ENCODE results near the gene FKBP10. TPM values are rescaled to one million over a fixed set of nuclear protein-coding genes. Genes with fewer than 3 reads are reported as not detected.

Gene FKBP10
- polyA plus RNA-seq, 1 of the 3 experiments (the other 2 are of a cell fraction) = 360 TPM

GRCh38 chr17:41822216-41823140 lies 9.7 kb downstream of the FKBP10 start:
- POLR2A ChIA-PET = interaction anchor here (0.5 kb wide), 1 partner anchor 17 kb away, joined by 3 read pairs; no protein-coding TSS in a partner anchor
- CTCF ChIA-PET = interaction anchor here (0.8 to 1.0 kb wide), 2 partner anchors 11 to 137 kb away, joined by 3 to 4 read pairs; no protein-coding TSS in a partner anchor
- 95% methylated on average over 10 of the region's 12 CpGs for WGBS (ENCODE audit: low lambda C conversion rate)

More at GRCh38 chr17:41822216-41823140, 9.7 kb downstream of the FKBP10 start:
- Histone ChIP-seq H3K27ac (ENCODE audit: low read depth in 2 of 2, low read length in 1 of 2) (no peak overlapping the region; a peak in 1 of 4 replicates), H3K27me3 (ENCODE audit: insufficient read depth) (no peaks in the 10 kb centered on the region), H3K9me3 (no peaks in the 10 kb centered on the region), H3K4me1 (ENCODE audit: control insufficient read depth in 1 of 2, insufficient read depth in 2 of 2, low read depth in 1 of 2, low read length in 1 of 2) (no peaks in the 10 kb centered on the region), H3F3A (replicated peaks; ENCODE audit: insufficient read depth) (peaks cover 9% of the 10 kb centered on the region), H3K4me2 (no peak overlapping the region), H3K9me2 (no peaks in the 10 kb centered on the region), H3K36me3 (replicated peaks in 1 of 2; ENCODE audit: control insufficient read depth in 1 of 2, insufficient read depth in 2 of 2, low read length in 1 of 2) (peaks cover 3 to 33% of the 10 kb centered on the region in 2 experiments), H2AFZ (ENCODE audit: low read depth) (no peak overlapping the region), H3K4me3 (ENCODE audit: low read depth in 2 of 2, low read length in 1 of 2) (no peak overlapping the region), H3K79me2 (ENCODE audit: insufficient read depth) (no peaks in the 10 kb centered on the region), H3K9ac (no peak overlapping the region), H4K20me1 (ENCODE audit: insufficient read depth) (0 out of 2 replicates have a peak, but pooled peaks cover 3% of the 10 kb centered on the region)
- TF ChIP-seq EZH2phosphoT487 (IDR thresholded peaks at IDR 0.05; ENCODE audit: borderline replicate concordance, low read depth) = no peak
- TF ChIP-seq REST (IDR thresholded peaks at IDR 0.05; ENCODE audit: low read depth, low read length) = no peak
- no peak for TF ChIP-seq RCOR1 (IDR thresholded peaks at IDR 0.05; ENCODE audit: low read length)
- no peak for TF ChIP-seq RFX5 (IDR thresholded peaks at IDR 0.05; ENCODE audit: low read length)
- no peak for TF ChIP-seq GATA2 (CRISPR knock-in tag; IDR thresholded peaks at IDR 0.05)
- TF ChIP-seq RXRA (IDR thresholded peaks at IDR 0.05; ENCODE audit: borderline replicate concordance, low read depth) = no peak
- TF ChIP-seq FOSL2 (IDR thresholded peaks at IDR 0.05; ENCODE audit: borderline replicate concordance, low read depth) = no peak
- no peak for TF ChIP-seq POLR2AphosphoS5 (IDR thresholded peaks at IDR 0.05; ENCODE audit: low read depth, low read length)
- TF ChIP-seq ZBTB33 (IDR thresholded peaks at IDR 0.05; ENCODE audit: borderline replicate concordance, low read depth) = no peak
- no peak for TF ChIP-seq ELF1 (IDR thresholded peaks at IDR 0.05)
- TF ChIP-seq RAD21 (IDR thresholded peaks at IDR 0.05; ENCODE audit: low read length) = no peak
- no peak for TF ChIP-seq TAF1 (IDR thresholded peaks at IDR 0.05; ENCODE audit: borderline replicate concordance, low read depth, low read length)
- TF ChIP-seq MAX (IDR thresholded peaks at IDR 0.05; ENCODE audit: low read depth) = no peak
- no peak for TF ChIP-seq SMC3 (IDR thresholded peaks at IDR 0.05; ENCODE audit: low read depth, low read length)
- TF ChIP-seq SIN3A (IDR thresholded peaks at IDR 0.05; ENCODE audit: borderline replicate concordance, low read depth, low read length) = no peak
- DNase-seq = no peak
